ENCODE results near the gene DTX3L. TPM values are rescaled to one million over a fixed set of nuclear protein-coding genes. Genes with fewer than 3 reads are reported as not detected.
A peak's percentile ranks its signal among the peaks of the same experiment; 100 is the strongest.
"Not testable (repeated sequence)": the region's sequence is repeated elsewhere in the genome, so short reads cannot be mapped to it uniquely, and the experiment has no call there.

The DTX3L gene
- total RNA-seq, 2 experiments from 2014 or later, result 108 to 138 TPM

- CTCF ChIA-PET, result interaction anchor here (1.3 kb wide), 1 partner anchor 9 kb away, joined by 3 read pairs; no protein-coding TSS in a partner anchor
- Mint-ChIP-seq H3K27ac (no peak overlapping the region), H3K4me3 (no peak overlapping the region), H3K36me3 (peaks cover 79% of the 10 kb centered on the region), H3K27me3 (no peaks in the 10 kb centered on the region), H3K9me3 (ENCODE audit: low read depth) (no peaks in the 10 kb centered on the region), H3K4me1 (peaks cover 16% of the 10 kb centered on the region)
- DNase-seq (no peak), ATAC-seq (no peak)
These were observed 18.0 kb upstream of the DTX3L start for GRCh38 chr3:122546151-122546550.

GRCh38 chr3:122548076-122548475, 16.1 kb upstream of the DTX3L start:
- ATAC-seq (no peak), DNase-seq (no peak)
- no peaks in the 10 kb centered on the region for H3K9me3 Mint-ChIP-seq (ENCODE audit: low read depth)
- H3K4me3 Mint-ChIP-seq, result no peak overlapping the region
- H3K27me3 Mint-ChIP-seq, result no peaks in the 10 kb centered on the region
- CTCF ChIA-PET, result interaction anchor here (0.9 to 1.4 kb wide), 3 partner anchors 12 to 164 kb away, joined by 3 to 5 read pairs (median 3); partner anchors contain the start of gene FAM162A
- peaks cover 86% of the 10 kb centered on the region for H3K36me3 Mint-ChIP-seq
- peaks cover 18% of the 10 kb centered on the region for H3K4me1 Mint-ChIP-seq
- peak overlapping the region; percentile 14 for H3K27ac Mint-ChIP-seq

GRCh38 chr3:122548619-122549018, 15.5 kb upstream of the DTX3L start:
- Mint-ChIP-seq H3K9me3 (ENCODE audit: low read depth) (no peaks in the 10 kb centered on the region), H3K4me1 (peaks cover 23% of the 10 kb centered on the region), H3K27ac (no peak overlapping the region), H3K27me3 (no peaks in the 10 kb centered on the region), H3K4me3 (no peak overlapping the region), H3K36me3 (peaks cover 86% of the 10 kb centered on the region)
- ATAC-seq (no peak), DNase-seq (no peak)
- CTCF ChIA-PET, result interaction anchor here (0.9 to 1.4 kb wide), 4 partner anchors 11 to 164 kb away, joined by 3 to 5 read pairs (median 4); partner anchors contain the start of gene FAM162A

GRCh38 chr3:122553171-122553570, 11.0 kb upstream of the DTX3L start:
- DNase-seq (no peak), ATAC-seq (no peak)
- CTCF ChIA-PET, result interaction anchor here (1.2 kb wide), 1 partner anchor 126 kb away, joined by 5 read pairs; no protein-coding TSS in a partner anchor
- Mint-ChIP-seq H3K27me3 (no peaks in the 10 kb centered on the region), H3K4me1 (peaks cover 41% of the 10 kb centered on the region), H3K4me3 (no peak overlapping the region), H3K27ac (no peak overlapping the region), H3K9me3 (ENCODE audit: low read depth) (no peaks in the 10 kb centered on the region), H3K36me3 (peaks cover 84% of the 10 kb centered on the region)

GRCh38 chr3:122555275-122556071, 8.7 kb upstream of the DTX3L start:
- H3K36me3 Mint-ChIP-seq, result peaks cover 83% of the 10 kb centered on the region
- CTCF ChIA-PET, result interaction anchor here (1.3 to 3.2 kb wide), 2 partner anchors 10 to 124 kb away, joined by 3 to 15 read pairs; no protein-coding TSS in a partner anchor

GRCh38 chr3:122557356-122557755, 6.8 kb upstream of the DTX3L start:
- no peaks in the 10 kb centered on the region for H3K9me3 Mint-ChIP-seq (ENCODE audit: low read depth)
- H3K4me1 Mint-ChIP-seq, result peaks cover 51% of the 10 kb centered on the region
- H3K36me3 Mint-ChIP-seq, result peaks cover 78% of the 10 kb centered on the region
- no peak overlapping the region for H3K4me3 Mint-ChIP-seq
- DNase-seq (no peak), ATAC-seq (no peak)
- no peak overlapping the region for H3K27ac Mint-ChIP-seq
- CTCF ChIA-PET, result interaction anchor here (1.3 kb wide), 1 partner anchor 17 kb away, joined by 3 read pairs; no protein-coding TSS in a partner anchor
- no peaks in the 10 kb centered on the region for H3K27me3 Mint-ChIP-seq

More at GRCh38 chr3:122555275-122556071, 8.7 kb upstream of the DTX3L start:
- DNase-seq (no peak), ATAC-seq (no peak)
- Mint-ChIP-seq H3K27me3 (no peaks in the 10 kb centered on the region), H3K9me3 (ENCODE audit: low read depth) (no peaks in the 10 kb centered on the region), H3K27ac (peak overlapping the region; percentile 47), H3K4me3 (no peak overlapping the region), H3K4me1 (peaks cover 40% of the 10 kb centered on the region)

- peaks cover 79% of the 10 kb centered on the region for H3K36me3 Mint-ChIP-seq
These were observed 5.5 kb upstream of the DTX3L start for GRCh38 chr3:122558605-122559004.

GRCh38 chr3:122559906-122560305, 4.2 kb upstream of the DTX3L start:
- DNase-seq (no peak), ATAC-seq (no peak)
- H3K27me3 Mint-ChIP-seq, result no peaks in the 10 kb centered on the region
- no peak overlapping the region for H3K4me3 Mint-ChIP-seq
- H3K4me1 Mint-ChIP-seq, result peaks cover 49% of the 10 kb centered on the region
- CTCF ChIA-PET, result interaction anchor here (0.8 to 10.0 kb wide), 6 partner anchors 11 to 135 kb away, joined by 3 to 145 read pairs (median 4); partner anchors contain the start of gene PARP14
- no peak overlapping the region for H3K27ac Mint-ChIP-seq
- H3K9me3 Mint-ChIP-seq (ENCODE audit: low read depth), result no peaks in the 10 kb centered on the region
- H3K36me3 Mint-ChIP-seq, result peaks cover 78% of the 10 kb centered on the region

More at GRCh38 chr3:122558605-122559004, 5.5 kb upstream of the DTX3L start:
- no peak for DNase-seq
- Mint-ChIP-seq H3K9me3 (ENCODE audit: low read depth) (no peaks in the 10 kb centered on the region), H3K27ac (no peak overlapping the region), H3K27me3 (no peaks in the 10 kb centered on the region), H3K4me1 (peaks cover 54% of the 10 kb centered on the region), H3K4me3 (no peak overlapping the region)
- CTCF ChIA-PET, result interaction anchor here (0.7 to 10.0 kb wide), 5 partner anchors 10 to 136 kb away, joined by 3 to 145 read pairs (median 3); partner anchors contain the start of gene PARP14
- ATAC-seq, result no peak

- peak overlapping the region; percentile 37 for H3K4me3 Mint-ChIP-seq
- no peaks in the 10 kb centered on the region for H3K27me3 Mint-ChIP-seq
- DNase-seq (peak; percentile 80), ATAC-seq (peak; percentile 5)
- no peaks in the 10 kb centered on the region for H3K9me3 Mint-ChIP-seq (ENCODE audit: low read depth)
- peaks cover 45% of the 10 kb centered on the region for H3K4me1 Mint-ChIP-seq
- peak overlapping the region; percentile 68 for H3K27ac Mint-ChIP-seq
- H3K36me3 Mint-ChIP-seq, result peaks cover 75% of the 10 kb centered on the region
- CTCF ChIA-PET, result interaction anchor here (0.7 to 10.0 kb wide), 4 partner anchors 12 to 177 kb away, joined by 3 to 145 read pairs (median 4); partner anchors contain the start of genes FAM162A and PARP14
These were observed 3.5 kb upstream of the DTX3L start for GRCh38 chr3:122560680-122561079.

GRCh38 chr3:122562923-122563716, 1.0 kb upstream of the DTX3L start:
- ATAC-seq (no peak), DNase-seq (no peak)
- H3K4me1 Mint-ChIP-seq, result peaks cover 60% of the 10 kb centered on the region
- peaks cover 75% of the 10 kb centered on the region for H3K36me3 Mint-ChIP-seq
- no peaks in the 10 kb centered on the region for H3K27me3 Mint-ChIP-seq
- CTCF ChIA-PET, result interaction anchor here (1.2 to 10.0 kb wide), 4 partner anchors 15 to 119 kb away, joined by 3 to 145 read pairs (median 4); partner anchors contain the start of genes PARP14 and PARP15
- H3K9me3 Mint-ChIP-seq (ENCODE audit: low read depth), result no peaks in the 10 kb centered on the region
- H3K4me3 Mint-ChIP-seq, result peak overlapping the region; percentile 99
- peak overlapping the region; percentile 100 for H3K27ac Mint-ChIP-seq

GRCh38 chr3:122563717-122564025, 467 bp upstream of the DTX3L start:
- H3K4me1 Mint-ChIP-seq, result peaks cover 65% of the 10 kb centered on the region
- H3K9me3 Mint-ChIP-seq (ENCODE audit: low read depth), result no peaks in the 10 kb centered on the region
- H3K27me3 Mint-ChIP-seq, result no peaks in the 10 kb centered on the region
- CTCF ChIA-PET, result interaction anchor here (0.5 to 10.0 kb wide), 3 partner anchors 15 to 115 kb away, joined by 3 to 145 read pairs (median 4); partner anchors contain the start of gene PARP14
- peak; percentile 46 for DNase-seq
- H3K4me3 Mint-ChIP-seq, result peak overlapping the region; percentile 99
- peak overlapping the region; percentile 100 for H3K27ac Mint-ChIP-seq
- peaks cover 77% of the 10 kb centered on the region for H3K36me3 Mint-ChIP-seq
- ATAC-seq, result peak; percentile 6

- H3K4me3 Mint-ChIP-seq; H3K27me3 Mint-ChIP-seq; H3K9me3 Mint-ChIP-seq (ENCODE audit: low read depth); DNase-seq; ATAC-seq: not testable (repeated sequence)
- peak overlapping the region; percentile 62 for H3K27ac Mint-ChIP-seq
- peaks cover 80% of the 10 kb centered on the region for H3K36me3 Mint-ChIP-seq
- peaks cover 65% of the 10 kb centered on the region for H3K4me1 Mint-ChIP-seq
- CTCF ChIA-PET, result interaction anchor here (1.1 to 2.2 kb wide), 2 partner anchors 11 to 111 kb away, joined by 5 to 7 read pairs; no protein-coding TSS in a partner anchor
These were observed 4.0 kb downstream of the DTX3L start for GRCh38 chr3:122568131-122568530.

GRCh38 chr3:122568755-122569154, 4.6 kb downstream of the DTX3L start:
- CTCF ChIA-PET, result interaction anchor here (2.2 kb wide), 1 partner anchor 110 kb away, joined by 7 read pairs; no protein-coding TSS in a partner anchor
- no peak for ATAC-seq
- Mint-ChIP-seq H3K9me3 (ENCODE audit: low read depth) (no peaks in the 10 kb centered on the region), H3K27me3 (no peaks in the 10 kb centered on the region), H3K36me3 (peaks cover 81% of the 10 kb centered on the region), H3K4me3 (no peak overlapping the region), H3K27ac (peak overlapping the region; percentile 62), H3K4me1 (peaks cover 71% of the 10 kb centered on the region)
- DNase-seq, result no peak
